NCI-H1417 (cell line): Measurements from ENCODE around the gene OGFOD2.
"Not testable (repeated sequence)": the region's sequence is repeated elsewhere in the genome, so short reads cannot be mapped to it uniquely, and the experiment has no call there.

Experiments
- DNase-seq, 3 experiments: peaks; one replicate each; lab custom pipeline; 2025; lab: John Stamatoyannopoulos, UW

Gene OGFOD2

GRCh38 chr12:122974892-122975789 is at the start of gene OGFOD2:
Gene OGFOD2 (plus strand): TSS chr12:122975244. CDS start chr12:122975252, 8 bp downstream.
- peak; percentile 95 to 97 (median 97) for DNase-seq

- DNase-seq = no peak
Measured at GRCh38 chr12:122927756-122928403, 47.2 kb upstream of the OGFOD2 start.

GRCh38 chr12:122928404-122929147 is 46.5 kb upstream of the OGFOD2 start:
- no peak for DNase-seq

GRCh38 chr12:122929148-122929538 is 45.9 kb upstream of the OGFOD2 start:
- no peak for DNase-seq

- no peak for DNase-seq
Measured at GRCh38 chr12:122929812-122930211, 45.2 kb upstream of the OGFOD2 start.

- no peak for DNase-seq
Measured at GRCh38 chr12:122932207-122932606, 42.8 kb upstream of the OGFOD2 start.

GRCh38 chr12:122934722-122935121 is 40.3 kb upstream of the OGFOD2 start:
- DNase-seq = no peak

- no peak for DNase-seq
Measured at GRCh38 chr12:122935318-122935717, 39.7 kb upstream of the OGFOD2 start.

GRCh38 chr12:122937622-122938091 is 37.4 kb upstream of the OGFOD2 start:
- DNase-seq = no peak

- DNase-seq = no peak
Measured at GRCh38 chr12:122939125-122939524, 35.9 kb upstream of the OGFOD2 start.

- DNase-seq = not testable (repeated sequence)
Measured at GRCh38 chr12:122941351-122941750, 33.7 kb upstream of the OGFOD2 start.

GRCh38 chr12:122942637-122943036 is 32.4 kb upstream of the OGFOD2 start:
- DNase-seq = no peak

GRCh38 chr12:122943196-122943595 is 31.8 kb upstream of the OGFOD2 start:
- no peak for DNase-seq

GRCh38 chr12:122944605-122945592 is 30.1 kb upstream of the OGFOD2 start:
- no peak for DNase-seq

GRCh38 chr12:122946690-122947341 is 28.2 kb upstream of the OGFOD2 start:
- no peak for DNase-seq

GRCh38 chr12:122947352-122947792 is 27.7 kb upstream of the OGFOD2 start:
- DNase-seq = no peak

GRCh38 chr12:122948605-122949004 is 26.4 kb upstream of the OGFOD2 start:
- DNase-seq = no peak

- no peak for DNase-seq
Measured at GRCh38 chr12:122949405-122949804, 25.6 kb upstream of the OGFOD2 start.

- DNase-seq = no peak
Measured at GRCh38 chr12:122949816-122950675, 25.0 kb upstream of the OGFOD2 start.

- DNase-seq = no peak
Measured at GRCh38 chr12:122951406-122951805, 23.6 kb upstream of the OGFOD2 start.
